ENCODE results near the gene TMEM52. TPM values are rescaled to one million over a fixed set of nuclear protein-coding genes. Genes with fewer than 3 reads are reported as not detected.

TMEM52 gene
- total and polyA plus RNA-seq, 2 of the 13 experiments (the other 11 are each of a cell fraction or from before 2014, with no cell fraction given), result 13.2 to 18.7 TPM

GRCh38 chr1:1956101-1956500 is 37.0 kb upstream of the TMEM52 start:
- no TSS peak for BruUV-seq (replicated peaks)
- CTCF ChIA-PET (ENCODE audit: low intra/inter-chr PET ratio, low total read pairs), result no interaction called here
- Histone ChIP-seq H3K36me3 (replicated peaks in 1 of 2; ENCODE audit: control insufficient read depth in 1 of 2, insufficient read depth in 2 of 2, low read length in 2 of 2) (no peaks in the 10 kb centered on the region), H3K27ac (ENCODE audit: extremely low read length, insufficient read depth, low read length) (no peak overlapping the region), H3K27me3 (ENCODE audit: control insufficient read depth in 1 of 2, insufficient read depth in 2 of 2, low read length in 2 of 2) (peaks cover 0 to 29% of the 10 kb centered on the region in 2 experiments; a peak in 3 of 5 replicates), H3K4me3 (replicated peaks in 1 of 3; ENCODE audit: insufficient read depth in 1 of 3, low read depth in 2 of 3, low read length in 3 of 3) (peak overlapping the region in 1 of 3 experiments; percentile 17; a peak in 1 of 6 replicates), H4K20me1 (ENCODE audit: insufficient read depth, low read length) (no peaks in the 10 kb centered on the region), H3K9ac (ENCODE audit: insufficient read depth, low read depth, low read length) (no peak overlapping the region), H3K79me2 (ENCODE audit: insufficient read depth, low read length) (no peaks in the 10 kb centered on the region), H3K9me3 (ENCODE audit: low read length) (no peaks in the 10 kb centered on the region), H2AFZ (ENCODE audit: low read length) (no peak overlapping the region), H3K4me1 (ENCODE audit: insufficient read depth, low read length) (peaks cover 70% of the 10 kb centered on the region), H3K4me2 (ENCODE audit: low read depth, low read length) (peak overlapping the region; percentile 56)
- FAIRE-seq, result no peak
- POLR2A ChIA-PET, result interaction anchor here (1.4 to 4.3 kb wide), 2 partner anchors 9 to 12 kb away, joined by 5 to 18 read pairs; no protein-coding TSS in a partner anchor
- ATAC-seq, result no peak
- WGBS (ENCODE audit: low lambda C conversion rate), result 71% methylated on average over 3 of the region's 7 CpGs
- in situ Hi-C loops (cut with HindIII; ENCODE audit: extremely low pct_ligation_motif_present, low pct_unique_long_range_greater_than_20kb) (no loop called here), intact Hi-C loops (cut with micrococcal nuclease; ENCODE audit: unreplicated experiment) (no loop called here)
- DNase-seq (ENCODE audit: low spot score), result no peak
- TF ChIP-seq ZNF160 (CRISPR knock-in tag; IDR thresholded peaks at IDR 0.05) (no peak), GPN1 (CRISPR knock-in tag; IDR thresholded peaks at IDR 0.05; ENCODE audit: borderline replicate concordance) (no peak), ARNTL (CRISPR knock-in tag; IDR thresholded peaks at IDR 0.05) (no peak), ZBTB7B (CRISPR knock-in tag; IDR thresholded peaks at IDR 0.05) (no peak), MLLT10 (CRISPR knock-in tag; IDR thresholded peaks at IDR 0.05) (no peak), HMG20B (CRISPR knock-in tag; conservative IDR thresholded peaks at IDR 0.05) (no peak), ZBTB44 (CRISPR knock-in tag; IDR thresholded peaks at IDR 0.05) (no peak), PATZ1 (CRISPR knock-in tag; IDR thresholded peaks at IDR 0.05) (no peak), ZNF674 (CRISPR knock-in tag; IDR thresholded peaks at IDR 0.05; ENCODE audit: low read depth) (no peak), ZNF101 (CRISPR knock-in tag; IDR thresholded peaks at IDR 0.05; ENCODE audit: borderline replicate concordance, low read depth) (no peak), CTCF (CRISPR knock-in tag; IDR thresholded peaks at IDR 0.05) (no peak), DDIT3 (CRISPR knock-in tag; IDR thresholded peaks at IDR 0.05) (no peak), CBX1 (IDR thresholded peaks at IDR 0.05; ENCODE audit: low read depth) (peak; percentile 3), ZNF687 (CRISPR knock-in tag; IDR thresholded peaks at IDR 0.05) (0 out of 2 replicates have a peak, but pooled peaks have one; percentile 2)
